Neuron (in vitro differentiated cells): ENCODE results near the gene PML.

ENCODE experiments used
- H2AFZ ChIP-seq: one replicate; pipeline ENCODE4 v1.6.1; 2013; ENCODE audit warnings: low read depth, mild to moderate bottlenecking, inconsistent platforms, low read length, moderate library complexity
- H3K27me3 ChIP-seq: one replicate; pipeline ENCODE4 v1.6.1; 2013; ENCODE audit warnings: low read length; ENCODE audit not compliant: insufficient read depth
- H3K36me3 ChIP-seq: one replicate; pipeline ENCODE4 v1.6.1; 2013; ENCODE audit warnings: low read length; ENCODE audit not compliant: insufficient read depth
- H3K4me1 ChIP-seq: one replicate; pipeline ENCODE4 v1.6.1; 2013; ENCODE audit warnings: low read length; ENCODE audit not compliant: insufficient read depth
- H3K4me3 ChIP-seq: 2 replicates; pipeline ENCODE4 v1.5.1; 2013; ENCODE audit warnings: mild to moderate bottlenecking, low read length, moderate library complexity
- H3K9me3 ChIP-seq: one replicate; pipeline ENCODE4 v1.6.1; 2013; ENCODE audit warnings: low read length

The PML gene

DNA sequence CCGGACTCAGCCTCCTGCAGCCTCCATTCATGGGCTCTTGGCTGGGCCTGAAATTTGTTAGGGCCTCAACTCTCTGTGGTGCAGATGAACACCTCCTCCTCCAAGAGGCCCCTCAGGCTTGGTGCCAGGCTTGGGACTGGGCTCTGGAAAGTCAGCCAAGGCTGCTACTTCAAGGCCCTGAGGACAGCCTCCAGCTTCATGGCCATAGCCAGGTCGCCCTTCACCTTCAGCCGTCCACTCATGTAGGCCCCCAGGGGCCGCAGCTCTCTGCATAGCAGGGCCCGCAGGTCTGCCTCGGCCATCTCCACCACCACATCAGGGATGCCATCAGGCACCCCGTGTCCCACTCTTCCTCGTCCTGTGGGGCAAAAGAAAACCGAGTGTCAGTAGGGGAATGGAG lies 10.7 kb upstream of the PML start:
- Histone ChIP-seq H3K9me3 (no peaks in the 10 kb centered on the region), H3K4me1 (peaks cover 6% of the 10 kb centered on the region), H3K36me3 (peaks cover 17% of the 10 kb centered on the region), H3K4me3 (no peak overlapping the region), H2AFZ (no peak overlapping the region), H3K27me3 (no peaks in the 10 kb centered on the region)

DNA sequence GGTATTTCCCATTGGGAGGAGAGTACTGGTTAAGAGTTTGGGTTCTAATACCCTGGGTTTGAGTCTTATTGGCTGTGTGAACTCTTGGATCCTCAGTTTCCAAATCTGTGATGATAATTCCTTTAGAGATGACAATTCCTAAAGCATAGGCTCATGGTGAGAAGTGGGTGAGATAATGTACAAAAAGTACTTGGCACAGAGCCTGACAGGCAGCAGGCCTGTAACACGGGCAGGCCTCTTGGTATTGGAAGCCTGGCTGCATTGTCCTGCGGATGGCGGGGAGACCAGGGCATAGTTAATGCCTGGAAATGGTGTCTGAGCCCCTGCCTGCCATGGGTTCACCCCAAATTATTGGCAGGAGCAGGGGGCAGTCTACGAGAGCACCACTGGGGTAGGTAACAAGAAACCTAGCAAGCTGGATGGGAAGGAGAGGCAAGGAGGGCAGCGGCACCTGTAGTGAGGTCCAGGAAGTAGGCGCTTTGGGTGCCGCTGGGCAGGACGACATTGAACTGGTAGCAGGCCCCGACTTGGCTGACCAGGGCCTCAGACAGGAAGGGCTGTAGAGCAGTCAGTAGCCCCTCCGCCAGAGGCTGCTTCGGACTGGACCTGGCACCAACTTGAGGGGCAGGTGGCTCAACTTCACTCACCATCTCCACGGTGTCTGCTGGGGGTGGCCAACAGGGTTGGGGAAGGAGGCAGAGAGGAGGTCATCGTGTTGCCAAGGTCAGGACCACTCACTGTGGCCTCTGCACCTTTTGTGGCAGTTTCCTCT lies 10.1 kb upstream of the PML start:
- H3K4me3 ChIP-seq: no peak overlapping the region
- peaks cover 6% of the 10 kb centered on the region for H3K4me1 ChIP-seq
- H3K9me3 ChIP-seq: no peaks in the 10 kb centered on the region
- H2AFZ ChIP-seq: no peak overlapping the region
- peaks cover 19% of the 10 kb centered on the region for H3K36me3 ChIP-seq
- no peaks in the 10 kb centered on the region for H3K27me3 ChIP-seq

- Histone ChIP-seq H3K36me3 (peaks cover 19% of the 10 kb centered on the region), H2AFZ (no peak overlapping the region), H3K9me3 (no peaks in the 10 kb centered on the region), H3K4me1 (peaks cover 6% of the 10 kb centered on the region), H3K4me3 (no peak overlapping the region), H3K27me3 (no peaks in the 10 kb centered on the region)
Measured at GRCh38 chr15:73985101-73985873, 9.2 kb upstream of the PML start.

- no peak overlapping the region for H3K4me3 ChIP-seq
- peaks cover 7% of the 10 kb centered on the region for H3K4me1 ChIP-seq
- no peak overlapping the region for H2AFZ ChIP-seq
Measured at GRCh38 chr15:73986055-73986775, 8.3 kb upstream of the PML start.

DNA sequence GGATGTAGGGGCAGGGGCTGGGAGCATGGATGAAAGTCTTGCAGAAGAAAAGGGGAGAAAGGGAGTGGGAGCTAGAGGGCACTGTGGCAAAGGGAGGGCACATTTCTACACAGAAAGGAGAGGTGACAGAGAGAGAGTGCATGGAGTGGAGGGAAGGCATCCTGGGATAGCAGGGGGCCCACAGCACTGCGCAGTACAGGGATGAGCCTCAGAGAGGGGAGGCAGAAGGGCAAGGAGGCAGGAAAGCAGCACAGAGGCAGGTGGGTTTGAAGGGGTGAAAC lies 7.8 kb upstream of the PML start:
- H3K4me1 ChIP-seq: peaks cover 11% of the 10 kb centered on the region
- H3K9me3 ChIP-seq: no peaks in the 10 kb centered on the region
- H3K4me3 ChIP-seq: no peak overlapping the region
- H3K36me3 ChIP-seq: peaks cover 19% of the 10 kb centered on the region
- H2AFZ ChIP-seq: no peak overlapping the region
- H3K27me3 ChIP-seq: no peaks in the 10 kb centered on the region

More at GRCh38 chr15:73986055-73986775, 8.3 kb upstream of the PML start:
- peaks cover 19% of the 10 kb centered on the region for H3K36me3 ChIP-seq
- H3K27me3 ChIP-seq: no peaks in the 10 kb centered on the region
- H3K9me3 ChIP-seq: no peaks in the 10 kb centered on the region

- Histone ChIP-seq H3K9me3 (no peaks in the 10 kb centered on the region), H3K27me3 (no peaks in the 10 kb centered on the region), H3K4me1 (peaks cover 11% of the 10 kb centered on the region), H2AFZ (no peak overlapping the region), H3K36me3 (peaks cover 19% of the 10 kb centered on the region), H3K4me3 (no peak overlapping the region)
Measured at GRCh38 chr15:73987250-73987649, 7.3 kb upstream of the PML start.

GRCh38 chr15:73987681-73988444 lies 6.7 kb upstream of the PML start:
- no peaks in the 10 kb centered on the region for H3K27me3 ChIP-seq
- no peak overlapping the region for H2AFZ ChIP-seq
- H3K4me1 ChIP-seq: peaks cover 5% of the 10 kb centered on the region
- peaks cover 19% of the 10 kb centered on the region for H3K36me3 ChIP-seq
- no peak overlapping the region for H3K4me3 ChIP-seq
- no peaks in the 10 kb centered on the region for H3K9me3 ChIP-seq

DNA sequence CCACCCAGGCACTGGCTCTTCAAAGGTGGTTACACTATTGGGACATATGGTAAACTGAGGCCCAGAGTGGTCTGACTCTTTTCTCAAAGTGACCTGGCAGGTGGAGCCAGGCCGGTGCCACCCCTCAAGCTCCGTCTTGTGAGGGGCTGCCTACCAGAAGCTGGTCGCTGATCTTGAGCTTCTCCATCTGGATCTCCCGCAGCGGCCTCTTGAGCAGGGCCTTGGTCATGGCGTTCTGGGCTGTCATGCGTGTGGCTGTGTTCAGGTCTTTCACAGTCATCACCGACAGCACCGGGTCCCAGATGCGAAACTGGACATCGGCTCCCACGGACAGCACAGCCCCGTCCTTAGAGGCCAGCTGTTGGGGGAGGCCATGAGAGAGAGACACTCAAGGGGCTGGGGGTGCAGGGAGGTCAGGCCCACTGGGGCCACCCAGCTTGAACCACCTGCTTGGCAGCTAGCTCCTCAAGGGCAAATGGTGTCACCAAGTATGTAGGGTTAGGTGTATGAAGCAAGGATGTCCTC lies 6.0 kb upstream of the PML start:
- H3K36me3 ChIP-seq: peaks cover 17% of the 10 kb centered on the region
- H2AFZ ChIP-seq: no peak overlapping the region
- H3K9me3 ChIP-seq: no peaks in the 10 kb centered on the region
- H3K4me1 ChIP-seq: peaks cover 9% of the 10 kb centered on the region
- no peaks in the 10 kb centered on the region for H3K27me3 ChIP-seq
- no peak overlapping the region for H3K4me3 ChIP-seq

DNA sequence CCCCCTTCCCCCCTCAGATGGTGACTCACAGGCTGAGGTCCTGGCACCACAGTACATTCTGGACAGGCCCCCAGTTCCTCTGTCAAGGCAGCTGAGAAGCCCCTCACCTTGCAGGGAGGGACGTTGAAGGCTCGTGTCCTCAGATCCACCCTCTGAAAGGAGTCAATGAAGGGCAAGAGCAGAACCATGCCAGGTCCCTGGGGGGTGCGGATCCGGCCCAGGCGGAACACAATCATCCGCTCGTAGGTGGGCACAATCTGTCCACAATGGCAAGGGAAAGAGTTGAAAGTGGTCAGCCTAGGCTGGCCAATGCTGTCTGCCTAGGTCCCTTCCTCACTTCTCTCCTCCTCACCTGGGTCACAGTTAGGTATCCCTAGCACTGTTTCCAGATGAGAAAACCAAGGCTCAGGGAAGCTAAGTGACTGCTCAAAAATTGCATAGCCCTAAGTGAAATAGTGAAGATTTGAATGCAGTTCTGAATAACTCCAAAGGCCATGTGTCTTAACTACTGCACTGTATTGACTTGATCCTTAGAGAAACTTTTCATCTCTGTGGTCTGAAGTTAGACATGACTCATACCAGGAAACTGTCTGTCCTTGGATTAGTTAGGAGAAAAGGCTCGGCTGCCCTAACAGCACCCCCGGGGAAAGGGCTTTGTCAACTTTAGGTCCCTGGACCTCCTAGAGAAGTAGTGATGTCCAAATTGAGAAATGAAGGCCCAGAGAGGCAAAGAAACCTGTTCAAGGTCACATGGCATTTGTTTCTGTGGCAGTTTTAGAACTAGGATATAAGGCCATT lies 5.3 kb upstream of the PML start:
- peaks cover 16% of the 10 kb centered on the region for H3K4me1 ChIP-seq
- no peak overlapping the region for H2AFZ ChIP-seq
- peaks cover 10% of the 10 kb centered on the region for H3K36me3 ChIP-seq
- no peak overlapping the region for H3K4me3 ChIP-seq
- no peaks in the 10 kb centered on the region for H3K9me3 ChIP-seq
- no peaks in the 10 kb centered on the region for H3K27me3 ChIP-seq

DNA sequence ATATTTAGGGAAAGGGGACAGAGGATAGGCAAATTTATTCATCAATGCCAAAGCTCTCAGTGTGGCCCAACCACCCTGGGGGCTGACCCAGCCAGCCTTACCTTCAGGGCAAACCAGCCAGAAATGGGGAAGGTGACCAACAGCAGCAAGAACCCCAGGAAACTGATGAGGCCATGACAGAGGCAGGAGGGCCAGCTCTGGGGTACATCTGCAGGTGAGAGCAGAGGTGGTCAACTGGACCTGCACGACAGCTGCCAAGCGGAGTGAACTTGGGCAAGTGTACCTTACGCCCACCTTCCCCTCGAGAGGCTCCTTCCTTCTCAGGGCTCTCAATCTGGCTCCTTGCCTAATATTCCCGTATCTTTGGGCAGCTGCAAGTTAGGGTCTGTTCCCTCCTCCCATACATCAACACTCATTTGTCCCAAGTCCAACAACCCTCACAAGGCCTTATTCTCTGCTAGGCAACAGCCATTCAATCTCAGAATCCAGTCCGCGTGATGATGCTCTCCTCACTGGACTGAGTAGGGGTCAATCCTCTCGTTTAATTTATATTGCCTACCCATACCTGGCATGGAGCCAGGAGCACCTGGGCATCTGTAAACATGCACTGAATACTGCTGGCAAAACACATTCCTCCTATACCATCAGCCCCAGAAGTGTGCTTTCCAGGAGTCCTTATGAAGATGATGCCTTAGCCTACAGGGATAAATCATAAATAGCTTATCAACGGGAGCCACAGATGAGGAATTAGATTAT lies 4.1 kb upstream of the PML start:
- H3K9me3 ChIP-seq: no peaks in the 10 kb centered on the region
- no peak overlapping the region for H2AFZ ChIP-seq
- H3K27me3 ChIP-seq: no peaks in the 10 kb centered on the region
- peaks cover 21% of the 10 kb centered on the region for H3K4me1 ChIP-seq
- H3K4me3 ChIP-seq: no peak overlapping the region
- H3K36me3 ChIP-seq: peaks cover 2% of the 10 kb centered on the region

DNA sequence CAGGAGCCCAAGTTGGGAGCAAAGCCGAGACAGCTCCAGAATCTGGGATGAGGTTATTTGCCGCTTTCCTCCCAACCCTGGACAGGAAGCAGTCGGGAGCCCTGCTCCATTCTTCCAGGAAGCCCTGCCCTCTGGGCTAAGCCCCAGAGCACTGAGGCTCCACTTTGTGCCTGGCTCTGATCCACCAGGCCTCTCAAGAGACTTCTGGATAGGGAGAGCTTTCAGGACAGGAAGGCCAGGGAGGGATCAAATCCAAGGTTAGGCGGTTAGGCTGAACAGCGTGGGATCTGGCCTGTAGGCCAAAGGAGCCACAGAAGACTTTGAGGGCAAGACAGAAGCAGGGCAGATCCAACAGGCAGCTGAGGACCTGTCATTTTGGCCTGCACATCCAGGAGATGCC lies 3.3 kb upstream of the PML start:
- Histone ChIP-seq H3K9me3 (no peaks in the 10 kb centered on the region), H3K27me3 (no peaks in the 10 kb centered on the region), H3K4me3 (peak overlapping the region; percentile 73), H3K36me3 (peaks cover 2% of the 10 kb centered on the region), H2AFZ (peak overlapping the region; percentile 74), H3K4me1 (peaks cover 23% of the 10 kb centered on the region)
